DOHH2 (cell line): ENCODE measurements around the gene GCNT4.

Experiments
- CTCF ChIP-seq: fragments of 200-600 bp; sonication (generic); IDR thresholded peaks from one replicate; pipeline ENCODE4 v1.5.1; 2014; ENCODE audit warnings: antibody characterized with exemption, mild to moderate bottlenecking, low read depth, low read length; ENCODE audit not compliant: poor library complexity, severe bottlenecking
- EZH2phosphoT487 ChIP-seq: fragments of 200-600 bp; sonication (generic); IDR thresholded peaks from 2 replicates; pipeline ENCODE4 v1.6.1; 2017; ENCODE audit warnings: borderline replicate concordance, mild to moderate bottlenecking, antibody characterized with exemption, low read length, moderate library complexity, mixed read lengths

DNA sequence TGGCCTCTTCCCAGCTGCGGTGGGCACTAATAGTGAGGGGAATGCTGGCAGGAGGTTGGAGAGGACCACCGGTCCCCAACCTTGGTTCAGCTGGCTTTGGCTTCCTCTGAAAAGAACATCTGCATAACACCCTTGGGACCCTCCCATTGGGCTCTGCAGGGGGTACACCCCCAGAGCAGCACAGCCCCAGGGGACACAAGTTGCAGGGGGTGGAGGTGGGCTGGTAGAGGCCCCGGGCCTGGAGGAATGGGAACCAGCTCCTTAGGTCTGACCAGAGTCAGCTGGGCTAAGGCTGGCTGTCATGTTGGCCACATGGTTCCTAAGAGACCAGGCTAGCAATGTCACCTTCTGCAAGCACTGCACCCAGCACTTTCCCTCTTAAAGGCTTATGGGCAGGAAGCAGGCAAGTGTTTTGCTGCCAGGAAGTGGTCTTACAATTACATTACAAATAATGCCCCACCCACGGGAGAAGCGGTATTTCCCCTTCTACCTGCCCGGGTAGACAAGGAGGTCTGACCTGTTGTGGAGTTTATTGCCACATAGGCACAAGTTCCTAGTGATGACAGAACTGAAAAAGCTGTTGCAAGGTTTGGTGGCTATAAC lies 18.1 kb downstream of the GCNT4 start:
- TF ChIP-seq CTCF: no peak
- TF ChIP-seq EZH2phosphoT487: no peak
